GM19455 (cell line): ENCODE measurements around the gene ATP5MC3.
"Not testable (repeated sequence)": the region's sequence is repeated elsewhere in the genome, so short reads cannot be mapped to it uniquely, and the experiment has no call there.

Experiments
- ATAC-seq: cut with Tn5 transposase; IDR thresholded peaks from one replicate; pipeline ENCODE4 v1.9.1; 2021; ENCODE audit not compliant: unreplicated experiment

The ATP5MC3 gene

DNA sequence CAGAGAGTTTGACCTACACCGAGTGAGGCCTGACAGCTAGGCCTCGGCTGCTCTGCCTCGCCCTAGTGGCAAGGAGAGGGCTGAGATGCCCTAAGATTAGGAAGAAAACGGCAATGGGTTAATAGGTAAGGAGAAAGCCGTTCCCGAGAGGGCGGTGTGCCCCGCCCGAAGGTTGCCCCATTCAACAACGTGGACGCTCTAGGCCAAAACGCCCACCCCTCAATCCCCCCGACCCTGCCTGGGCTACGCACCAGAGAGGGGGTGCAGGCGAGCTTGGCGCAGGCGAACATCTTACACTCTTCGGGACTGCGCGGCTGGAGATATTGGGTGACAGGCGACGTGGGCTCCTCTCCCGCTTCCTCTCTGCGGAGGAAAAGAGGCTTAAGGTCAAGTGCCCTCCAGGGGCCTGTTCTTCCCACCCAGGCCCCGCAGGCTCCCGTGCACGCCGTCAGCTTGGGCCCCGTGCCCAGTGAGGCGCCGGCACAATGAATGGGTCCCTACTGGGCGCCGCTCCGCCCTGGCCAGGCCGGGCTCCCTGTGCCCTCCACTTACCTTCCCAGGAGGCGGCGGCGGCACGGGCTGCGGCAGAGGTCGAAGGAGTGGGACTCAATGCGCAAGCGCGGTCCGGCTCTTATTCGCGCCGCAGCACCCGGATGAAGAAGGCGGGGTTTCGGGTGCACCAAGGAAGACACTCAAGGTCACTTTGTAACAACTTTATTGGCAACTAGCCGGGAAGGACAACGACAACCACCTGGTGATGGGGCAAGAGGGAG, at the start of gene ATP5MC3:
TSS of gene ATP5MC3 (minus strand) at position 607 of the 773 bp plus-strand sequence. CDS start at position 290, 317 bp downstream.
- peak; percentile 91 for ATAC-seq

DNA sequence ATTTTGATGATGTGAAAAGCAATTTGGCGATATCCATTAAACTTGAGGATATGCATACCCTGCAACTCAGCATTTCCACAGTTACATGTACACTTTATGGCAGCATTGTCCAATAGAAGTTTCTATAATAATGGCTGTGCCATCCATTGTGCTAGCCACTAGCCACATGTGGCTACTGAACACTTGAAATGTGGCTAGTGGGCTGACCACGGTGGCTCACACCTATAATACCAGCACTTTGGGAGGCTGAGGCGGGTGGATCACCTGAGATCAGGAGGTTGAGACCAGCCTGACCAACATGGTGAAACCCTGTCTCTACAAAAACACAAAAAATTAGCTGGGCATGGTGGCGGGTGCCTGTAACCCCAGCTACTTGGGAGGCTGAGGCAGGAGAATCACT, 47.1 kb upstream of the ATP5MC3 start:
- not testable (repeated sequence) for ATAC-seq

DNA sequence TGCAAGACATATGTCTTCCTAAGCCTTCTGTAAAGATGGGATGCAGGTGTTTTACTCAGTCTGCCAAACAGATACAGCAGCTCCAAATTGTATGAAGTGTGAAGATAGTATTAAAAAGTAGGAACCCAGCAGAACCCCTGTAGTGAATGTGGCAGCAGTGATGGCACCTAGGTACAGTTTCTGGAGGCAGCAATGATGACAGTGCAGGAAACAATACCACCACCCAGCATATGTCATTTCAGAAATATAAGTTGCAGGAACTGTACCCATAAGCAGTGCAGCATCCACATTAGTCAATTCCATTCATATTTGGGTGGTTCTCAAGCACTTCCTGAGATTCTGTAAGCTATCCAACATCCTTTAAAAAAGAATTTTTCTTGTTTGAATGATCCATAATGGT, 46.7 kb upstream of the ATP5MC3 start:
- ATAC-seq: no peak

DNA sequence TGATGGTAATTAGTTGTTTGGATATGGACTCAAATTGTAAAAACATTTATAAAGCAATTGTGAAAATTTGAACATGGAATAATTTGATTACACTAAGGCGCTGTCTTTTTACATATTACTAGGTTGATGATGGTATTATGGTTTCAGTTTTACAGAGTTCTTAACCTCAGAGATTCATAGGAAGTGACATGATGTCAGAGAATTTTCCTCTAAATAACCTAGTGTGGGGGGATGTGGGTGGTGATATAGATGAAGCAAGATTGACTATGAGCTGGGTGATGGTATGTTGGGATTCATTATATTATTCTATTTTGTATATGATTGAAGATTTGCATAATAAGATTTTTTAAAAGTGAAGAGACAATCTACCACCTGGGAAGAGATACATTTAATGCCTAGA, 45.9 kb upstream of the ATP5MC3 start:
- ATAC-seq: no peak

DNA sequence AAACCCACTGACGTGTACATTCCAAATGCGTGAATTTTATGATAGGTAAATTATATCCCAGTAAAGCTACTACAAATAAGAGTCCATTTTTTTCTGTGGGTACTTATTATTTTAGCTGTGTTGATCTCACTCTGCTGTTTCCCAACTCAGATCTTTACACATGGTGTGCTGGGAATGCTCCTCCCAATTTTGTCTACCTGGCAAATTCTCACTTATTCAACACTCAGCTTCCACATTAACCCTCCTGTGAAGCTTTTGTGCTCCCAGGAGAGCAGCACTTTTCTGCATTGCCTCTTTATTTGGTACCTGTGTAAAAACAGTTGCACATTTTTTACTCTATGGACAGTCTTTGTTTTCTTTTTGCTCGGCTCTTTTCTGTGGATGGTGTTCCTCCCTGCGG, 38.6 kb upstream of the ATP5MC3 start:
- no peak for ATAC-seq

DNA sequence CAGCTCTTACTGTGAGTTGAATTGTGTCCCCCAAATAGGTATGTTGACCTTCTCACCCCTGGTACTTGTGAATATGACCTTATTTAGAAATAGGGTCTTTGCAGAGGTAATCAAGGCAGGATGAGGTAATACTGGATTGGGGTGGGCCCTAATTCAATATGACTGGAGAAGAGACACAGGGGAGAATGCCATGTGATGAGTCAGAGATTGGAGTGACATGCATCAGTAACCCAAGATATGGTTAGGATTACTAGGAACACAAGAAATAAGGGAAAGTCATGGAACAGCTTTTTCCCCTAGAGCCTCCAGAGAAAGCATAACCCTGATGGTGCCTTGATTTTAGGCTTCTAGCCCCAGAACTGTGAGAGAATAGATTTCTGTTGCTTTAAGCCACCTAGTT, 37.0 kb upstream of the ATP5MC3 start:
- ATAC-seq: no peak

DNA sequence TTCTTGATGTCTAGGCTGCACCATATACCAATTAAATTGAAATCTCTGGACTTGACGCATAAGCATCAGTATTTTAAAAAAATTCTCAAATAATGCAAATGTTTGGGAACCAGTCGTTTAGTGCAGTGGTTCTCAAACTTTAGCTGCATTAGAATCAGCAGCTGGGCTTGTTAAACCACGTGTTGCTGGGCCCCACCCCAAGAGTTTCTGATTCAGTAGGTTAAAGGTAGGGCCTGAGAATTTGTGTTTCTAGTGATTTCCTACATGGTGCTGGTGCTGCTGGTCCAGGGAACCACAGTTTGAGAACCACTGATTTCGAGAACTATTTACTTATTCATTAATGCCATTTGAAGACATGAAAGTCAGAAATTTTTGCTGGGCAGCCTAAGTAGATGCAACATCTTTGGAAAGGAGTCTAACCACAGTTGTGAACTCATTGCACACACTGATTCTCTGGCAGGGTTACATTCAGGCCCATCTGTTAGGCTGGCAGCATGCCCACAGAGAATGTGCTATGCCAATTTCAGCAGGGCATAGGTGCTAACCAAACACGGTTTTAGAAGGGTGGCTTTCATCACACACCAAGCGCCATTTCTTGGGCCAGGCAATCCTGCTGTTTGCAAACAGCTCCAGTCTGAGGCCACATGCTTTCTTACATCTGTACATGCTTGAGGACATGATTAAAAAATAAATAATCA, 26.4 kb upstream of the ATP5MC3 start:
- no peak for ATAC-seq

DNA sequence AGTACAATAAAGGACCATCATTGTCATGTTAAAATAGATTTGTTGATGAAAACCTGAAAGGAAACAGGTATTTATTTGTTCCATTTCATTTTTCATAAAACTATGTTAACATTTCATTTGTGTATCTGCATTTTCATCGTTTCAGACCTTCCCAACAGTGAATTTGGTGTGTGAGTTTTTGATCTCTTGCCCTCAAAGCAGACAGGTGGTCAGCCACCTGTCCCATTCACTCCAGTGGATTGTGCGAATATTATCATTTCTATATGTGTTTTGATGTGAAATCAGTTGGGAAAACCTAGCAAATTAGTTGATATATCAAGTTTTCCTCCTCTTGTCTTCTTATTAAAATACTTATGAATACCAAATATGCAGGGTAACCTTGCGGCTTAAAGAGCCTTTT, 25.4 kb upstream of the ATP5MC3 start:
- no peak for ATAC-seq

DNA sequence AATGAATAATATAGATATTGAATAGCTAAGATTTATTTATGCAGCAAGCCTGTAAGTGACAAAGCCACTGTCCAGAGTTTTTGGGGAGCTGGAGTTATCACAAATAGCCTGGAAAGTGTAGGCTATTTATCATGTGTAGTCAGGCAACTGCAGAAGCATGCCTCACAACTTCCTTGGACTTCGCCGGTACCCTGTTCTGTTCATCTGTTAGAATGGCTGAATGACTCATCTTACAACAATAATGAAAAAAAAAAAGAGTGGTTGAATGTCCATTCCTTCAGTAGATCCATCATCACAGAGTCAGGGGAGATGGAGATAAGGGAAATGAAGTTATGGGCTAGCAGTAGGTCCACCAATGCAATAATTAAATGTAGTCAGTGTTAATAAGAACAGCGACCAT, 24.0 kb upstream of the ATP5MC3 start:
- ATAC-seq: no peak

DNA sequence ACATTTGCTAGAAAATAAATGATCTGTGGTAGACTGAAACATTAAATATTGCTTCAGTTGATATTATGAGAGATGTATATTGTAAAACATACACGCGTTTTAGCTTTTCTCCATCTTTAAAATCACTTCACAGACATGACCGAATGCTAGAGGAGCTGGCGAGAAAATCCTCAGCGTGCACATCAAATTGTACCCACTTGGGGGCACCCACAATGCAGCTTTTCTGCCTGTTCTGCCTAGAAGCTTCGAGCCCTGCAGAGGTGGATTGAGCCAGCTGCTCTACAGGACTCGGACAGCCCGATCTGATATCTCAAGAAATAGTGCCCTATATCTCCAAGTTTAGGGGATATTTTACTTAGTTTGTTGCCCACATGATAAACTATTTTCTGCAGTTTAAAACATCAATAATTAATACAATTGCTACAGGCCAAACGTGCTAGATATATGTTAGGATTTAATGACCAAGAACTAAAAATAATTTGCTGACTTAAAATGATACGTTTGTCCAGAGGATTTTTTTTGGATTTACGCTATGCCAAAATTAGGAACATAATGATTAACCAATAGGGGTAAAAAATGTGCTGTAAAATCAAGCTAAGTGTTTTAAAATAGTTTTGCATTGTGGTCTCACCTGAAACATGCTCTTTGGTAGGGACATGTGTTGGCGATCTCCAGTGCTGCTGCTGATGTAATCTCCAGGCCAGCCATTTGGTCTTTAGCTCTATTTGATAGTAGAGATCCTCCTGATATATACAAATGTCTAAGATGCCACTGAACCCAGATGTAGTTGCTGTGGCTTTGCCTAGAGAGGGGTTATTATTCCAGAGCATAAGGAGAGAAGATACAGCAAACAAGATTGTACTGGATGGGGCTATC, 22.3 kb upstream of the ATP5MC3 start:
- peak; percentile 82 for ATAC-seq

DNA sequence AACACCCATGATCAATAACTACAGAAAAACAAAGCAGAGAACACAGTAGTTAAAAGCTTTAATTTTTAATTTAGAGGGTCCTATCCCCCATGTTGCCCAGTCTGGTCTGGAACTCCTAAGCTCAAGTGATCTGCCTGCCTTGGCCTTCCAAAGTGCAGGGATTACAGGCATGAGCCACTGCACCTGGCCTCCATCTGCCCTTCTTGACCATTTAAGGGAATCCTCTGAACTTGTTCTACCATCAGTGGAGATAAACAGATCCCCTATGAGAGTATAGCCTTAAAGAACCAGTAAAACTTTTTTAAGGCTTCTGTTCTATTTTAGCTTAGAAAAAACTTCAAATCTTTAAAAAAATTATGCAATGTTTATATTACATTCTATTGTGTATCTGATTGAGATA, 13.5 kb upstream of the ATP5MC3 start:
- ATAC-seq: no peak

DNA sequence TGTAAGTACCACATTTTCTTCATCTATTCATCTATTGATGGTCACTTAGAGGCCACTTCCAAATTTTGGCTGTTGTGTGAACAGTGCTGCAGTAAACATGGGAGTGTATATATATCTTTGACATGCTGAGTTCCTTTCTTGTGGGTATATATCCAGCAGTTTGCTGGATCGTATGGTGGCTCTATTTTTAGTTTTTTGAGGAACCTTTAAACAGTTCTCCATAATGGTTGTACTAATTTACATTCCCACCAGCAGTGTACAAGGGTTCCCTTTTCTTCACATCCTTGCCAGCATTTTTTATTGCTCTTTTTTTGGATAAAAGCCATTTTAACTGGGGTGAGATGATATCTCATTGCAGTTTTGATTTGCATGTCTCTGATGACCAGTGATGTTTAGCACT, 7.3 kb upstream of the ATP5MC3 start:
- ATAC-seq: no peak

DNA sequence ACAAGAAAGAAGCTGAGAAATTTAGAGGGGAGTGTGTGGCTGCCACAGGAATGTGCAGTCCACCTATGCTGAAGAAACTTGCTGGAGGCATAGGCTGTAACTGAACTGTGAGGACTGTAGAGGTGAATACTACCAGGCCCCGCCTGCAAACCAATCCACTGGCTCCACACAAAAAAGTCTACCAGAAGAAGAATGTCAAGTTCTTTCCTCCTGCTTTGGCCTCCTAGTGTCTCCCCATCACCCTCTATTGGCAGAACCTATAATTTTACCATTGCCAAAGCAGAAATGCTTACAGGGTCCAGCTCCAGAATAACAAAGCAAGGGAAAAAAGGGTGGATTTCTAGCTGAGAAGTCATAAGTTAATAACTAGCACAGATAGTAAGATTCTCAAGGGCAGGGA, 5.9 kb upstream of the ATP5MC3 start:
- ATAC-seq: peak; percentile 66

DNA sequence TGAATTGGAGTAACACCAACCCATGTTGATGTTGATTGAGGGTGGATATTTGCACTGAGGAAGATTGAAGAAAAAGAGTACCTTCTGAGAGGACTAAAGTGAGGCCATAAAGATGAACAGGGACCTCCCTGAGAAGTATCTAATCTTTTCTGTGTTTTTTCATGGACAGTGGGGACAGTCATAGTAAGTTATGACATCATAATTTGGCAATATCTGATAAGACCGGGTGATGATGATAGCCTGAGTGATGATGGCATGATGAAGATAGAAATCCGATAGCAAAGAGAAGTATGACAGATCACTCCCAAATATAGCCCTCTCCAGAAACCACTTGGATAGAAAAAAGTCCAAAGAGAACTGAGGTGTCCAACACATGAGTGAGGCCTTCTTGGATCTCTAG, 2.2 kb upstream of the ATP5MC3 start:
- no peak for ATAC-seq

DNA sequence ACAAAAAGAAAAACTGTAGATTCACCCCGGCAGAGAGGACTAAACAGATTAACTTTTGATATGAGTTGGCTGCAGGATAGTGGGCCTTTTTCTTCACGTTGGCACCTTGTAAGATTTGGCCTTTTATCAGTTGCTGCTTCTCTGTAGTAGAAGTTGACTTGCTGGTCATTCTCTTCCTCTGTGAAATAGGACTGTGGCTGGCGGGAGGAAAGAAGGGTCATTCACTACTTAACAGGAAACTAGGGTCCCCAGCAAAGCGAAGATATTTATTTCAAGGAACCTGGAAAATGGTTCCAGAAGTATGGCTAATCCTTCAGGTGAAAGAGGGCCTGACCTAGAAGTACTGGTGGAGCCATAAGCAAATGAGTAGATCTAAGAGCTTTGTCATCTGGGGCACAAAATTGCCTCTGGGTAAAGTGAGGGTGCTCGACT, 383 bp upstream of the ATP5MC3 start:
- ATAC-seq: no peak

DNA sequence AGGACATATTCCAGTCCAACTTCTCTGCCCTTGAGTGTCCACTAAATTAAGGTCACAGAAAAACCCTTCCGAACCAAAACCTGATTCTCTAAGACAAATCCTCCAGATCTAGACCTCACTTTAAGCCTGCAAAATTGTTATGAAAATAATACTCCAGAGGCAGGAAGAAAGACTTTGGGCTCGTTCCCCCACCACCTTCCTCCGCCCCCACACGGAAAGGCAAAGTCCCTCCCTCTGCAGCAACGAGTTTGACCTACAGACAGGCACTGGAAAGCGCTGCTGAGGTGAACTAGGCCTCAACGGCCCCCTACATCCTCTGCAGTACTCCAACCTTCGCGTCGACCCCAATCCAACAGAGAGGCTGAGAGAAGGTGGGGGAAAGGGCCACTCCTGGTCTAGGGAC, 808 bp downstream of the ATP5MC3 start:
- peak; percentile 59 for ATAC-seq

DNA sequence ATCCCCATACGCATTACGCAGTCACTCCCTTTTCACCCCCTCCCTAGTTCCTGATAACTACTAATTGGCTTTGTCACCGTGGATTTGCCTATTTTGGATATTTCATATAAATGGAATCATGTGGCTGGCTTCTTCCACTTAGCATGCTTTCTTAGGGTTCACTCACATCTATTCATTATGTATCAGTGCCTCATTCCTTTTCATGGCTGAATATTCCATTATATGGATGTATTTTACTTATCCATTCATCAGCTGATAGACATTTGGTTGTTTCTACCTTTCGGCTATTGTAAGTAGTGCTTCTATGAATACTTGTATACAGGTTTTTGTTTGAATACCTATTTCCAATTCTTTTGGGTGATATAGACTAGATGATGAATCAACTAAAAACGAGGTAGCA, 4.9 kb downstream of the ATP5MC3 start:
- ATAC-seq: no peak

DNA sequence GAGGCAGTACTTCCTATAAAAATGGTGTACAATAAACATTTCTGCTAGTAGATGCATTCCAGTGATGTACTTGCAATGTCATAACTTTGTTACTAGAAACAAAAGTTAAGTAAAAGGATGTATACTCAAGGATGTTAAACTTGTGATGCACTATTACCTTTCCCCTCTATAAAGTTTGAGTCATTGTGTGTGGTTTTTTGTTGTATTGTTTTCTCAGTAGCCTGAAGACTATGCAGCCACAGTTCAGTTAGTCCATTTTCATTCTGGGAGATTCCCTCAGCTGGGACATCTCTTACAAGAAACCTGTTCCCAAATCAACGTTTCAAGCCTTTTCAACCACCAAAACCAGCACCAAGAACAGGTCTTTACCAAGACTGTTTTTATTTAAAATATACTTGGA, 5.6 kb downstream of the ATP5MC3 start:
- no peak for ATAC-seq

DNA sequence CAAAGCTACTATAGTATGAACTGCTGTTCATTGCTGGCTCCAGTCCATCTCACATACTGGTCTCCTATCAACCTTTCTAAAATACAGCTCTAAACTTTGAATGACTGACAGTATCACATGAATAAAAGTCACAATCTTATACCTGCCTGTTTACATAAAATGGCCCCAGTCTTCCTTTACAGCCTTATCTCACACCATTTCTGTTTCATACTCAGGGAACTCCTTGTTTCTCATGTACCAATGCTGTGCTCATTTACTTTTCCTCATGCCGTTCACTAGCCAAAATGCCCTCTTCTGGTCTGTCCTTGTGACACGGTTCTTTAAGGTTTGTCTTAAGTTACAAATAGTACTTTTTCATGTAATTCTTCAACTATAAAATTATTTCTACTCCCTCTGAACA, 6.2 kb downstream of the ATP5MC3 start:
- no peak for ATAC-seq

DNA sequence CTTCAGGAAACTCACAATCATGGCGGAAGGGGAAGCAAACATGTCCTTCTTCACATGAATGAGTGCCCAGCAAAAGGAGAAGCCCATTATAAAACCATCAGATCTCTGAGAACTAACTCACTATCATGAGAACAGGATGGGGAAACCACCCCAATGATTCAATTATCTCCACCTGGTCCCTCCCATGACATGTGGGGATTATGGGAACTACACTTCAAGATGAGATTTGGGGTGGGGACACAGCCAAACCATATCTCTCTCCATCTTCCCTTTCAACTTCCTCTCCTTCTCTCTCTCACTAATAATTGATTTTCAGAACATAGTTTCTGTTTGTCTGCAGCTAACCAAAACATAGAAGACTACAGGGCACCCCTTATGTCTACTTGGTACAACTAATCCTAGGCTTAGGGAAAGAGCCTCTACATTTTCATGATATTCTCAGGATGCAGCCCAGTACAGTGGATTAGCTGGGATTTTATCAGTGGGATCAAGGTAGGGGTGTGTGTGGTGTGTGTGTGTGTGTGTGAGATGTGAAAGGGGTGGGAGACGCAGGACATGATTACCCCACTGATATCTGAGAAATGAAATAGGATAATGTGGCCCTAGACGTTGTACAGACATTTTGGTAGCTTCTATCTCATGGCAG, 10.7 kb downstream of the ATP5MC3 start:
- no peak for ATAC-seq

DNA sequence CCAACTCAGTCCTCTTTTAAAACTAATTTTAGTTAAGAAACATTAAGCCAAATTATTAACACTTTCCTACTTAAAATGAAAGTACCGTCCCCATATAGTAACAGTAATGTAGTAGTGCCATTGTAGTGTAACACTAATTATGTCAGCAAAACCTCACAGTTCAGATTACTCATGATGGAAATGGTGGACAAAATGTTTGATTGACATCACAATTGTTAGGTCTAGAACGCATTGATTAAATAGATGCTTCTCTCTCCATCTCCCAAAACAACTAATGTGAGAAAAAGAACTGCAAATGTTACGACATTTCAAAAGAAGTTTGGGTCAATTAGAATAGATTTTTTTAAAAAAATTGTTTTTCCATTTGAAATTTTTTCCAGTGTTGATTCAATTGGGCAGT, 12.3 kb downstream of the ATP5MC3 start:
- no peak for ATAC-seq
